WERI-Rb-1 (cell line): ENCODE data around the gene LRRC4C.

ENCODE experiments used
- DNase-seq: peaks from one replicate; pipeline ENCODE4 v3.0.0-alpha.2; 2020
- H3K27ac ChIP-seq: fragments of 250-450 bp; sonication (Bioruptor Pico); 2 replicates; pipeline ENCODE4 v1.5.1; 2020; ENCODE audit warnings: mild to moderate bottlenecking, moderate library complexity
- H3K27me3 ChIP-seq: fragments of 250-450 bp; sonication (Bioruptor Pico); 2 replicates; pipeline ENCODE4 v1.5.1; 2021; ENCODE audit warnings: mild to moderate bottlenecking, low read depth, moderate library complexity; ENCODE audit not compliant: insufficient read depth, severe bottlenecking
- H3K36me3 ChIP-seq: fragments of 250-450 bp; sonication (Bioruptor Pico); 2 replicates; pipeline ENCODE4 v1.5.1; 2020; ENCODE audit warnings: mild to moderate bottlenecking, moderate library complexity
- H3K4me3 ChIP-seq: 2 replicates; pipeline ENCODE4 v1.5.1; 2011; ENCODE audit warnings: low read depth, mild to moderate bottlenecking, control low read depth, low read length
- H3K9me3 ChIP-seq: fragments of 250-450 bp; sonication (Bioruptor Pico); 2 replicates; pipeline ENCODE4 v1.5.1; 2021; ENCODE audit warnings: mild to moderate bottlenecking, moderate library complexity; ENCODE audit not compliant: severe bottlenecking
- CTCF ChIP-seq: IDR thresholded peaks from 2 replicates; pipeline ENCODE4 v1.5.1; 2011; ENCODE audit warnings: low read depth, mild to moderate bottlenecking, control low read depth, inconsistent platforms, low read length

LRRC4C gene

GRCh38 chr11:41081756-41082285 lies 377.6 kb downstream of the LRRC4C start:
- Histone ChIP-seq H3K4me3 (no peak overlapping the region), H3K9me3 (no peaks in the 10 kb centered on the region), H3K27ac (no peak overlapping the region), H3K27me3 (peaks cover 14% of the 10 kb centered on the region), H3K36me3 (no peaks in the 10 kb centered on the region)
- TF ChIP-seq CTCF = no peak
- DNase-seq = no peak

GRCh38 chr11:41074318-41074717 lies 385.1 kb downstream of the LRRC4C start:
- no peak for TF ChIP-seq CTCF
- Histone ChIP-seq H3K4me3 (no peak overlapping the region), H3K36me3 (no peaks in the 10 kb centered on the region), H3K27me3 (peaks cover 7% of the 10 kb centered on the region), H3K9me3 (no peaks in the 10 kb centered on the region), H3K27ac (no peak overlapping the region)
- no peak for DNase-seq

- no peak for DNase-seq
- Histone ChIP-seq H3K36me3 (no peaks in the 10 kb centered on the region), H3K27me3 (peaks cover 45% of the 10 kb centered on the region), H3K4me3 (no peak overlapping the region), H3K27ac (no peak overlapping the region), H3K9me3 (no peaks in the 10 kb centered on the region)
- TF ChIP-seq CTCF = no peak
These were observed 394.0 kb downstream of the LRRC4C start for GRCh38 chr11:41065432-41065831.

GRCh38 chr11:41058138-41058537 lies 401.3 kb downstream of the LRRC4C start:
- TF ChIP-seq CTCF = no peak
- Histone ChIP-seq H3K27ac (no peak overlapping the region), H3K9me3 (no peaks in the 10 kb centered on the region), H3K36me3 (no peaks in the 10 kb centered on the region), H3K4me3 (no peak overlapping the region), H3K27me3 (peaks cover 32% of the 10 kb centered on the region)
- no peak for DNase-seq

- no peak for TF ChIP-seq CTCF
- H3K36me3 ChIP-seq = no peaks in the 10 kb centered on the region
- H3K9me3 ChIP-seq = no peaks in the 10 kb centered on the region
- no peak overlapping the region for H3K4me3 ChIP-seq
- peaks cover 23% of the 10 kb centered on the region for H3K27me3 ChIP-seq
- no peak overlapping the region for H3K27ac ChIP-seq
- DNase-seq = no peak
These were observed 402.4 kb downstream of the LRRC4C start for GRCh38 chr11:41056892-41057569.

GRCh38 chr11:41053894-41054293 lies 405.6 kb downstream of the LRRC4C start:
- Histone ChIP-seq H3K27me3 (peaks cover 15% of the 10 kb centered on the region), H3K4me3 (no peak overlapping the region), H3K27ac (no peak overlapping the region), H3K36me3 (no peaks in the 10 kb centered on the region), H3K9me3 (no peaks in the 10 kb centered on the region)
- no peak for TF ChIP-seq CTCF
- DNase-seq = no peak
